HepG2 (cell line): ENCODE results near the gene CEP89. TPM values are rescaled to one million over a fixed set of nuclear protein-coding genes. Genes with fewer than 3 reads are reported as not detected.
A peak's percentile ranks its signal among the peaks of the same experiment; 100 is the strongest.

Experiments
- ATAC-seq: fragments of 200-7000 bp; cut with Tn5 transposase; 3 replicates; pipeline ENCODE4 v1.9.1; 2020; ENCODE audit warnings: mild to moderate bottlenecking, moderate library complexity
- BruUV-seq: library from RNA; stranded (reverse); fragments of 400-500 nt; replicated peaks from 2 replicates; lab custom pipeline; 2021; lab: Mats Ljungman, UMichigan
- CTCF ChIA-PET: fragments of 300-600 bp; formaldehyde crosslinking; extraction: SDS; loops from one replicate; lab custom pipeline; 2021; ENCODE audit warnings: low total read pairs, inconsistent platforms, low intra/inter-chr PET ratio; lab: Yijun Ruan, JAX
- POLR2A ChIA-PET: fragments of 350-600 bp; sonication (Branson Sonifier 250); formaldehyde crosslinking; loops from one replicate; lab custom pipeline; 2020; ENCODE audit warnings: antibody characterized with exemption, inconsistent platforms; lab: Yijun Ruan, JAX
- DNase-seq: peaks from one replicate; pipeline ENCODE4 v3.0.0-alpha.2; 2015; ENCODE audit warnings: low spot score
- FAIRE-seq: peaks from 3 replicates; lab custom pipeline; 2011; peaks lifted over from hg19 to GRCh38; lab: Jason Lieb, UNC
- H2AFZ ChIP-seq: one replicate; pipeline ENCODE4 v1.6.1; 2011; ENCODE audit warnings: low read length, inconsistent platforms
- H3K27ac ChIP-seq: fragments of 300-600 bp; 3 replicates; pipeline ENCODE4 v1.8.0; 2011; ENCODE audit warnings: mixed run types, mild to moderate bottlenecking, mixed read lengths, low read length, inconsistent platforms; ENCODE audit not compliant: insufficient read depth; ENCODE audit errors: extremely low read length
- H3K27me3 ChIP-seq, 2 experiments: fragments of 200-600 bp in 1 of 2; 2 replicates in 1 of 2; 3 replicates in 1 of 2; pipeline versions ENCODE4 v1.6.0 to v1.8.0; 2011; ENCODE audit warnings: low read length in 2 of 2, mild to moderate bottlenecking in 2 of 2, moderate library complexity in 2 of 2, inconsistent platforms in 1 of 2; ENCODE audit not compliant: insufficient read depth in 2 of 2, control insufficient read depth in 1 of 2
- H3K36me3 ChIP-seq, 2 experiments: fragments of 200-600 bp in 1 of 2; replicated peaks in 1 of 2; 2 replicates in 1 of 2; 3 replicates in 1 of 2; pipeline versions ENCODE4 v1.5.1 to v1.8.0; 2011; ENCODE audit warnings: low read length in 2 of 2, inconsistent platforms in 1 of 2; ENCODE audit not compliant: insufficient read depth in 2 of 2, control insufficient read depth in 1 of 2
- H3K4me1 ChIP-seq: 2 replicates; pipeline ENCODE4 v1.5.1; 2012; ENCODE audit warnings: low read length, inconsistent platforms; ENCODE audit not compliant: insufficient read depth
- H3K4me2 ChIP-seq: 2 replicates; pipeline ENCODE4 v1.6.0; 2011; ENCODE audit warnings: low read depth, low read length, inconsistent platforms
- H3K4me3 ChIP-seq, 3 experiments: fragments of 200-600 bp in 1 of 3; sonication (generic), shearing (Covaris generic) in 1 of 3; replicated peaks in 1 of 3; 2 replicates each; pipeline ENCODE4 v1.5.1; 2011 to 2016; ENCODE audit warnings: low read length in 3 of 3, inconsistent platforms in 2 of 3, low read depth in 2 of 3, mild to moderate bottlenecking in 2 of 3, control low read depth in 1 of 3, mixed read lengths in 1 of 3; ENCODE audit not compliant: insufficient read depth in 1 of 3
- H3K79me2 ChIP-seq: one replicate; pipeline ENCODE4 v1.6.1; 2011; ENCODE audit warnings: low read length, inconsistent platforms; ENCODE audit not compliant: insufficient read depth
- H3K9ac ChIP-seq: 2 replicates; pipeline ENCODE4 v1.6.0; 2011; ENCODE audit warnings: mild to moderate bottlenecking, low read depth, low read length, inconsistent platforms; ENCODE audit not compliant: insufficient read depth
- H3K9me3 ChIP-seq: 2 replicates; pipeline ENCODE4 v1.5.1; 2012; ENCODE audit warnings: mild to moderate bottlenecking, low read length
- H4K20me1 ChIP-seq: 2 replicates; pipeline ENCODE4 v1.6.0; 2011; ENCODE audit warnings: inconsistent platforms, mild to moderate bottlenecking, low read length, moderate library complexity; ENCODE audit not compliant: insufficient read depth
- ARHGAP35 ChIP-seq: sonication (generic); formaldehyde crosslinking; IDR thresholded peaks from 2 replicates; pipeline ENCODE4 v1.9.0; 2022; ENCODE audit warnings: mild to moderate bottlenecking, inconsistent platforms, moderate library complexity, missing genetic modification reagents, borderline replicate concordance
- FOXA1 ChIP-seq, 2 experiments: fragments of 450-650 bp in 1 of 2; sonication (generic) in 1 of 2; formaldehyde crosslinking in 1 of 2; IDR thresholded peaks; 2 replicates each; pipeline versions ENCODE4 v1.4.0 to v1.6.1; 2016 to 2020; ENCODE audit warnings: missing genetic modification reagents in 1 of 2
- REPIN1 ChIP-seq: sonication (generic); formaldehyde crosslinking; IDR thresholded peaks from 2 replicates; pipeline ENCODE4 v1.8.0; 2022; ENCODE audit warnings: missing genetic modification reagents, low read depth, mild to moderate bottlenecking, borderline replicate concordance
- SMAD9 ChIP-seq: sonication (generic); formaldehyde crosslinking; IDR thresholded peaks from 2 replicates; pipeline ENCODE4 v1.5.1; 2020; ENCODE audit warnings: mild to moderate bottlenecking, missing genetic modification reagents
- SNAPC5 ChIP-seq: sonication (generic); formaldehyde crosslinking; IDR thresholded peaks from 2 replicates; pipeline ENCODE4 v1.8.1; 2023; ENCODE audit warnings: mild to moderate bottlenecking, missing genetic modification reagents, borderline replicate concordance
- ZNF44 ChIP-seq: sonication (generic); formaldehyde crosslinking; IDR thresholded peaks from 2 replicates; pipeline ENCODE4 v1.5.1; 2020; ENCODE audit warnings: mild to moderate bottlenecking, missing genetic modification reagents
- ZNF598 ChIP-seq: sonication (generic); formaldehyde crosslinking; IDR thresholded peaks from 2 replicates; pipeline ENCODE4 v1.5.1; 2020; ENCODE audit warnings: mild to moderate bottlenecking, missing genetic modification reagents, borderline replicate concordance
- WGBS: methylation state at CpG from one replicate; pipeline ENCODE4 v1.1.6; 2017; ENCODE audit warnings: low lambda C conversion rate; 5-methylcytosine and 5-hydroxymethylcytosine counted together
- in situ Hi-C: cut with HindIII; loops from 2 replicates; pipeline ENCODE4 v1.10.0; 2017; ENCODE audit warnings: low pct_unique_long_range_greater_than_20kb; ENCODE audit not compliant: extremely low pct_ligation_motif_present
- intact Hi-C: fragments of 100-400 bp; cut with micrococcal nuclease; formaldehyde crosslinking; loops from one replicate; pipeline ENCODE4 v1.10.0; 2022; ENCODE audit not compliant: unreplicated experiment
- polyA plus RNA-seq, 8 experiments: library from polyadenylated mRNA; depleted of rRNA in 3 of 8; stranded (reverse) in 7 of 8; unstranded in 1 of 8; fragments of >200 nt; fragmentation: Illumina TruSeq in 4 of 8; extraction: Trizol in 4 of 8; gene quantifications; 2 replicates each; pipeline versions ENCODE4 v1.2.1 to v1.2.3, GENCODE V29; 2011 to 2016; ENCODE audit warnings: low read depth in 4 of 8, missing spikeins in 1 of 8, mixed read lengths in 1 of 8; ENCODE audit not compliant: insufficient read depth in 1 of 8
- total RNA-seq, 5 experiments: library from RNA; depleted of rRNA; stranded (reverse); fragments of >200 nt; fragmentation: Illumina TruSeq; extraction: Trizol; gene quantifications; 2 replicates each; pipeline ENCODE4 v1.2.3, GENCODE V29; 2016; ENCODE audit warnings: low read depth in 1 of 5
- TF ChIP-seq, protein P1 (sequence below): IDR thresholded peaks from 2 replicates; pipeline ENCODE4 v1.6.1; 2016; ENCODE audit warnings: low read depth, missing genetic modification reagents, missing compliant biosample characterization

CEP89 gene
- total and polyA plus RNA-seq, 2 of the 13 experiments (the other 11 are each of a cell fraction or from before 2014, with no cell fraction given): 7.2 to 10.9 TPM

DNA sequence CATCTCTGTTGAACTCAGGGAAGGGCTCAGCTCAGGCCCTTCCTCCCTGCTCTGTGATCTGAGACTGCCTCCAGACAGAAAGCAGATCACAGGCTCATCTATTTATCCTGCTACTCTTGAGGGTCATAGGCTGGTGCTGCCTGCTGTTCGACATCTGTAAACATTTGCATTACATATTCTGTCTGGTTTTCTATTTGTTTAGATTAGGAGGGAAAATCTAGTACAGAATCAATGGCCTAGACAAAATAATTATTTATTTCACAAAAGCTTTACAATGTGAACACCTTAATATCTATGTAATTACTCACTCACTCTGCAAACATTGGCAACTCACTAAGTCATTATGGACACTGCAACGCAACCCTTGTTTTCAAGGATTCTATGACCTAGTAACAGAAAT lies 43.0 kb downstream of the CEP89 start:
- TF ChIP-seq, protein P1, sequence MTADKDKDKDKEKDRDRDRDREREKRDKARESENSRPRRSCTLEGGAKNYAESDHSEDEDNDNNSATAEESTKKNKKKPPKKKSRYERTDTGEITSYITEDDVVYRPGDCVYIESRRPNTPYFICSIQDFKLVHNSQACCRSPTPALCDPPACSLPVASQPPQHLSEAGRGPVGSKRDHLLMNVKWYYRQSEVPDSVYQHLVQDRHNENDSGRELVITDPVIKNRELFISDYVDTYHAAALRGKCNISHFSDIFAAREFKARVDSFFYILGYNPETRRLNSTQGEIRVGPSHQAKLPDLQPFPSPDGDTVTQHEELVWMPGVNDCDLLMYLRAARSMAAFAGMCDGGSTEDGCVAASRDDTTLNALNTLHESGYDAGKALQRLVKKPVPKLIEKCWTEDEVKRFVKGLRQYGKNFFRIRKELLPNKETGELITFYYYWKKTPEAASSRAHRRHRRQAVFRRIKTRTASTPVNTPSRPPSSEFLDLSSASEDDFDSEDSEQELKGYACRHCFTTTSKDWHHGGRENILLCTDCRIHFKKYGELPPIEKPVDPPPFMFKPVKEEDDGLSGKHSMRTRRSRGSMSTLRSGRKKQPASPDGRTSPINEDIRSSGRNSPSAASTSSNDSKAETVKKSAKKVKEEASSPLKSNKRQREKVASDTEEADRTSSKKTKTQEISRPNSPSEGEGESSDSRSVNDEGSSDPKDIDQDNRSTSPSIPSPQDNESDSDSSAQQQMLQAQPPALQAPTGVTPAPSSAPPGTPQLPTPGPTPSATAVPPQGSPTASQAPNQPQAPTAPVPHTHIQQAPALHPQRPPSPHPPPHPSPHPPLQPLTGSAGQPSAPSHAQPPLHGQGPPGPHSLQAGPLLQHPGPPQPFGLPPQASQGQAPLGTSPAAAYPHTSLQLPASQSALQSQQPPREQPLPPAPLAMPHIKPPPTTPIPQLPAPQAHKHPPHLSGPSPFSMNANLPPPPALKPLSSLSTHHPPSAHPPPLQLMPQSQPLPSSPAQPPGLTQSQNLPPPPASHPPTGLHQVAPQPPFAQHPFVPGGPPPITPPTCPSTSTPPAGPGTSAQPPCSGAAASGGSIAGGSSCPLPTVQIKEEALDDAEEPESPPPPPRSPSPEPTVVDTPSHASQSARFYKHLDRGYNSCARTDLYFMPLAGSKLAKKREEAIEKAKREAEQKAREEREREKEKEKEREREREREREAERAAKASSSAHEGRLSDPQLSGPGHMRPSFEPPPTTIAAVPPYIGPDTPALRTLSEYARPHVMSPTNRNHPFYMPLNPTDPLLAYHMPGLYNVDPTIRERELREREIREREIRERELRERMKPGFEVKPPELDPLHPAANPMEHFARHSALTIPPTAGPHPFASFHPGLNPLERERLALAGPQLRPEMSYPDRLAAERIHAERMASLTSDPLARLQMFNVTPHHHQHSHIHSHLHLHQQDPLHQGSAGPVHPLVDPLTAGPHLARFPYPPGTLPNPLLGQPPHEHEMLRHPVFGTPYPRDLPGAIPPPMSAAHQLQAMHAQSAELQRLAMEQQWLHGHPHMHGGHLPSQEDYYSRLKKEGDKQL (CRISPR knock-in tag): no peak
- TF ChIP-seq, all 625 proteins: peak for 0
- H3K4me1 ChIP-seq: peaks cover 12% of the 10 kb centered on the region; the same call in 1 of the 2 replicates
- no peaks in the 10 kb centered on the region for H4K20me1 ChIP-seq
- no peak for FAIRE-seq
- H3K79me2 ChIP-seq: no peaks in the 10 kb centered on the region
- in situ Hi-C loops (no loop called here), intact Hi-C loops (no loop called here)
- no peaks in the 10 kb centered on the region for H3K9me3 ChIP-seq
- ChIA-PET POLR2A (no interaction called here), CTCF (no interaction called here)
- peaks cover 2 to 9% of the 10 kb centered on the region in 2 experiments; a peak in 3 of 5 replicates for H3K36me3 ChIP-seq
- H3K27ac ChIP-seq: no peak overlapping the region
- BruUV-seq: no TSS peak
- WGBS: 54% methylated on average over 2 of the region's 2 CpGs
- H2AFZ ChIP-seq: no peak overlapping the region
- H3K4me3 ChIP-seq: no peak overlapping the region
- no peak overlapping the region for H3K4me2 ChIP-seq
- no peaks in the 10 kb centered on the region for H3K27me3 ChIP-seq
- ATAC-seq: peak; percentile 36; the same call in 1 of the 3 replicates
- peak; percentile 35 for DNase-seq
- no peak overlapping the region for H3K9ac ChIP-seq

GRCh38 chr19:32924200-32924599 lies 47.6 kb downstream of the CEP89 start:
- intact Hi-C loops (no loop called here), in situ Hi-C loops (no loop called here)
- Histone ChIP-seq H3K27me3 (no peaks in the 10 kb centered on the region), H3K4me1 (peaks cover 11% of the 10 kb centered on the region; the same call in 1 of the 2 replicates), H3K79me2 (no peaks in the 10 kb centered on the region), H3K9me3 (no peaks in the 10 kb centered on the region), H3K4me2 (no peak overlapping the region), H3K4me3 (no peak overlapping the region), H2AFZ (no peak overlapping the region), H4K20me1 (no peaks in the 10 kb centered on the region), H3K36me3 (peaks cover 2 to 5% of the 10 kb centered on the region in 2 experiments; a peak in 2 of 5 replicates), H3K27ac (no peak overlapping the region), H3K9ac (no peak overlapping the region)
- DNase-seq: no peak
- ChIA-PET CTCF (no interaction called here), POLR2A (no interaction called here)
- no TSS peak for BruUV-seq
- ATAC-seq: no peak
- WGBS: 100% methylated on average over 6 of the region's 6 CpGs
- no peak for FAIRE-seq
- TF ChIP-seq SNAPC5 (CRISPR knock-in tag): no peak
- no peak for TF ChIP-seq ZNF44 (CRISPR knock-in tag)
- TF ChIP-seq SMAD9 (CRISPR knock-in tag): no peak
- TF ChIP-seq FOXA1 (IDR thresholded peaks at IDR 0.05): no peak
- TF ChIP-seq FOXA1 (CRISPR knock-in tag; IDR thresholded peaks at IDR 0.05): no peak
- no peak for TF ChIP-seq REPIN1 (CRISPR knock-in tag)
- TF ChIP-seq ZNF598 (CRISPR knock-in tag): no peak
- no peak for TF ChIP-seq ARHGAP35 (CRISPR knock-in tag)
